Embryonic facial prominence (tissue), 1 donor: Measurements from ENCODE around the gene KRT78.
A peak's percentile ranks its signal among the peaks of the same experiment; 100 is the strongest.
"Not testable (repeated sequence)": the region's sequence is repeated elsewhere in the genome, so short reads cannot be mapped to it uniquely, and the experiment has no call there.

ENCODE experiments used
- DNase-seq: peaks from one replicate; pipeline ENCODE4 v3.0.0-alpha.2; 2016; ENCODE audit errors: extremely low spot score

KRT78 gene

DNA sequence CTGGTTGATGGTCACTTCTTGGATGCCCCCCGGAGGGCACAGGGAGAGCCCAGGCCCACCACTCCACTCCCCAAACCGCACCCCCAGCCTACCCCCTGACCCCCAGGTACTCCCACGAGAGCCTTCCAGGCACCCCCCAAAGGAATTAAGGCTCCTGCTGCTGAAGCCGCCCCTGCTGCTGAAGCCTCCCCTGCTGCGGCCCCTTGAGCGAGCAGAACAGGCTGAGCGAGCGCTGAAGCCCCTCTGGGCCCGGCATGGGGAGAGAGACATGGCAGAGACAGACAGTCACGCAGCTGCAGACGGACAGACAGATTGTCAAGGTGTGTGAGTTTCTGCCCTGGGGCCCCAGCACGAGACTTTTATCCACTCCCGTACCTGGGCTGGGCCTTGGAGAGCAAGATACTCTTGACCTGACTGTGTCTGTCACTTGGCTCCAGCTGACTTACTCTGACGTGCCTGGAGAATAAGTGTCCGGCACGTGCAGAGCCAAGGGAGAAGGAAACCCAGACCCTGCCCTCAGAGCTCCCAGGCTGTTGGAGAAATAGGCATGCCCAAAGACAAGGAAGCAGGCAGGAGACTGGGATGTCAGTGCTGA, at the start of gene KRT78:
TSS of gene KRT78 (minus strand) at position 334 of the 595 bp plus-strand sequence. CDS start at position 270, 64 bp downstream.
- DNase-seq: no peak

- DNase-seq: no peak
Observed at GRCh38 chr12:52896190-52897100, 47.7 kb upstream of the KRT78 start.

DNA sequence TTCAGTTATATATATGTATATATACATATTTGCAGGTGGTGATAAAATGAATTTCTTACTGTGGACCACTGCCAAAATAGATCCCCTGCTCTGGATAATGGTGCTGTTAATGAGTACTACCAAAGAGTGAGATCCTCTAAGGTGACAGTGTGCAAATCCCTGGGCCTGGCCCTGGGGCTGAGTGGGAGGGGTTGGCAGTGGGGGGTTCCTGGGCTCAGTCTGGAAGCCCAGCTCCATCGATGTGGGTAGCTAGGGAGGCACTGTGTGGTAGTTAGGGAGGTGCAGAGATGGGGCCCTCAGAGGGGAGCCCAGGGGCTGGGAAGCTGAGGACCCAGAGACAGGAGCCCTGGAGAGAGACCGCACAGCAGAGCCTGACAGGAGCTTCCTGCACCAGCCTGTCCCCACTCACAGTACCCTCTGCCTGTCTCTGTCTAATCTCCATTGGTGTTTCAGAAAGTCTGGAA, 47.0 kb upstream of the KRT78 start:
- DNase-seq: no peak

GRCh38 chr12:52892974-52893373, 44.2 kb upstream of the KRT78 start:
- DNase-seq: no peak

DNA sequence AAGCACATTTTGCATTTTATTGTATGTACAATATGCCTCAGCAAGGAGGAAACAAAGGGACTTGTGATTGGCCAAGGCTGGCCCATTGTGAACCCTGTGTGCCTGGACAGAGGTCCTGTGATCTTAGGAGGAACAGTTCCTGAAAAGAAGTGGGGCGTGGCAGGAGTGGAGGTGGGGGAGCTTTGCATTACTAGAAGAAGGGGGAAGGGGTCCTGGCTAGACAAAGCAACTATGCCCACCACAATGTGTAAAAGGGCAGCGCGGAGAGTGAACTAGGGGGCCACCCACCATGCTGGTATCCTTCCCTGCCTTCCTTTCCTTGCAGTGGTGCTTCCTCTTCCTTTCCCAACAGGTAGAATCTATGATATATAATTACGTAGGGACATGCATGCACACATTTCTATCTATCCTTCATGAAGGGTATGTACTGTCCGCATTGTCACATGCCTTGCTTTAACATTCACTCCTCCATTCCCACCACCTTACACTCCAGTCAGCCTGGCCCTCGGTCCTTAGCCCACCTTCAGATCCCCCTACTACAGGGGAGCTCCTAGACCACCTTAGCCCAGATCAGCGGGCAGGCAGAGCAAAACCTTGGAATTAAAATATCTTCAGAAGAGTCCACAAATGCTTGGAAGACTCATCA, 43.5 kb upstream of the KRT78 start:
- no peak for DNase-seq

- DNase-seq: no peak
Observed at GRCh38 chr12:52891044-52891443, 42.2 kb upstream of the KRT78 start.

DNA sequence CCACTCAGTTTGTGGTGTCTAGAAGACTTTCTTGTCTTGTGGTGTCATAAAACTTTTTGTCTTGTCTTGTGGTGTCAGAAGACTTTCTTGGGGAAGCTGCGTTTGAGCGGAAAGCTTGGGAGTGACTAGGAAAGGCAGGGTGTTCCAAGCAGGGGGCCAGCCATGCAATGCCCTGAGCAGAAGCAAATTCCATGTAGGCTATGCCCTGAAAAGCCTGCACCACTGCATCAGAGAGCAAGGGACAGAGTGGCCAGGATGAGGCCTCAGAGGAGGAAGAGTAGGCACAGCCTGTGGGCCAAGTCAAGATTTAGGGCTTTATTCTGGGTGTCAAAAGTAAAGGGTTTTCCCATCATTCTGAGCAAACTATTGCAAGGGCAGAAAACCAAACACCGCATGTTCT, 41.6 kb upstream of the KRT78 start:
- no peak for DNase-seq

- no peak for DNase-seq
Observed at GRCh38 chr12:52884526-52885293, 35.9 kb upstream of the KRT78 start.

DNA sequence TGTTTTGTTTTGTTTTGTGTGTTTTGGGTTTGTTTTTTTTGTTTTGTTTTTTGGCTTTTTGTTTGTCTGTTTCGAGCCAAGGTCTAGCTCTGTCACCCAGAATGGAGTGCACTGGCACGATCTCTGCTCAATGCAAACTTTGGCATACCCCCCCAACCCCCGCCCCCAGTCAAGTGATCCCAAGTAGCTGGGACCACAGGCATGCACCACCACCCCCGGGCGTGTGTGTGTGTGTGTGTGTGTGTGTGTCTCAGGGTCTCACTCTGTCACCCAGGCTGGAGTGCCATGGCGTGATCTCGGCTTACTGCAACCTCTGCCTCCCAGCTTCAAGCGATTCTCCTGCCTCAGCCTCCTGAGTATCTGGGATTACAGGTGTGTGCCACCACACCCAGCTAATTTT, 31.7 kb upstream of the KRT78 start:
- DNase-seq: not testable (repeated sequence)

- peak; percentile 75 for DNase-seq
Observed at GRCh38 chr12:52879394-52880351, 30.9 kb upstream of the KRT78 start.

DNA sequence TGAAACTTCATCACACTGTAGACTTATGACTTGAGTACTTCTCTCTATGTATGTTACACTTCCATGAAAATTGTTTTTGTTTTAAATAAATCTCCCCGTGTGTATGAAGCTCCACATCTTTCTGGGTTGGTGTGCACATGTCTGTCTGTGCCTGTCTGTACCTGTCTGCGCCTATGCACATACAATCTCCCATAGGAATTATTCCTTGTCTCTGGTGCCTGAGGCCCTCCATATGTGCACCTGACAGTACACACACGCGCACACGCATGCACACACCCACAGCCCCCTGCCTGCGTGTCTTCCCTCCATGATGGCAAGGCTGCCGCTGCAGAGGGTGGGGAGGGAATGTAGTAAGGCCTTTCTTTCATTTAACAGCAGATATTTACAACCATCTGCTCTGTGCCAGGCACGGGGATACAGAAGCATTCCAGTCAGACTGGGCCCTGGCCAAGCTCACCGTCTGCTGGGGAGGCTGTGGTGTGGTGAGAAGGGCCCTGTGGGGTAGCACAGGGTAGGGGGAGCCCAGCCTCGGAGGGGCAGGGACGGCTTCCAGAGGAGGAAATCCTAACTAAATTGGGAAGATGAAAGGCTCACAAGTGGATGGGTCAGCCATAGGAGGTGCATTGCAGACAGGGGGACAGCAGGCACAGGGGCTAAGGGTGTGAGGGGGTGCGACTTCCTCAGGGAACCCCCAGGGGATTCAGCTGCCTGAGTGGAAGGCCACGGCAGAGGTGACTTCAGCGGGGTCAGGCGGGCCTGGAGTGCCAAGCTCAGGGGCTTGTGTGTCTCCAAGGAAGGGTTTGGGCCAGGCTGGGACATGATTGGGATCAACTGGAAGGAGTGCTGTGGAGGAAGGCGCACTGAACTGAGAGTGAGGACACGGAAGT, 30.0 kb upstream of the KRT78 start:
- no peak for DNase-seq

DNA sequence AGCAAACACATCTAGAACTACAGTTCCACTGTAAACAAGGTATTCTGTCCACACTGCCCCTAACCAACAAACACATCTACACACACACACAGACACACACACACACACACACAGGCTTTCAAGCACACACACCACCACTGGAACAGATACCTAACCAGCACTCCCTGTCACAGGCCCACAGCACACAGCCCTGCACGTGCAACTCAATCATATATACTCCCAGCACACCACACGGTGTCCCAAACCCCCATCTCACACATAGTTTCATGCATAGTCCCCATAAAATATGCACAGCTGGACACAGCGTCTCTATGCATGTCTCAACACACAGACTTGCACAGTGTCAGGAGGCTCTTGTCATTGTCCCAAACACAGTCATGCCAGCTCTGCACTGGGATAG, 28.4 kb upstream of the KRT78 start:
- DNase-seq: no peak

DNA sequence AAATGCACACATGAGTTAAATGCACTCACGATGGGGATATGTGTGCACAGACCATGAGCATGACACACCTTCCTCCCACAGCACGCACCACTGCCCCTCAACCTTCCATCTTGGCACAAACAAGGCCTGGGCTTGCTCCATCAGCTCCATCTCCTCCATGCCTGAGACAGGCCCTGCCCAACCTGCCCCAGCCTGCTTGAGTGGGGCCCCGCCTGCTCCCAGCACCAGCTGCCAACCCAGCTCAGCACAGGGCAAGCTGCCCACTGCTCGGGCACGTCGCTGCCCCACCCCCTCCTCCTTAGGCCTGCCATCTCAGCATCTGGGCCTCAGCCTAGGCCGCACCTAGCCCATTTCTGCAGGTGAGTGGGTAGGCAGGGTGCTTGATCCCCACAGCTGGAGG, 27.6 kb upstream of the KRT78 start:
- no peak for DNase-seq

DNA sequence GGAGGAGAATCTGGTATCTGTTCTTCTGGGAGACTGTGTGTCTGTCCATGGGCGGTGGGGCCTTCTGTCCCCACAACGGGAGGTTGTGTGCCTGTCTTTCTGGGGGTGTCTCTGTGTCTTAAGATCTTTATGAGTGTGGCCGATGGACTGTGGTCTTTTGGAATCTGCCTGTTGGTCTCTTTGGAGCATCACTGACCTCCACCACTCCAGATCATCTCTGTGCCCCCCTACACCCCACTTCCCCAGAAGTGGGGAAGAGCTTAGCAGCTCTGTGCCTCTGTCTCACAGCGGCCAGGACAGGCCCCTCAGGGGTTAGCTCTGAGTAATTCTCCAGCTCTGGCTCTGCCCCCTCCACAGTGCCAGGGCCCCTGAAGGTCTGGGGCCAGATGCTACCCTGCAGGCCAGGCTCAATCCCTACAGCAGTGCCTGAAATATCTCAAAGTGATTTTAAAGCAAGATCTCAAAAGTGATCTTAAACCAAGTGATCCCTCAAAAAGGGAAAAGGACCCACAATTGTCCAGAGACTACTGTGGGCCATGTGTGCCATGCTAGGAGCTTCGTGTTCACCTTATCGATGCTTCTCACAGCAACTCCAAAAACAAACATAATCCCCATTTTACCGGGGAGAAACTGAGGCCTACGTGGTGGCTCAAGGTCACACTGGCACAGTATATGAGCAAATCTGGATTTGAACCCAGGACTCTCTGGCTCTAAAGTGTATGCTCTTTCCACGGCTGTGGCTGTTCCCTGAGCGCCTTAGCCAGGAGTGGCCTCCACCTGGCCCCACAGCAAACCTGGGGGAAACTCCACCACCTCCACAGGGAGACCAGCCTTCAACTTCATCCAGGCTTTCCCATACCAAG, 26.0 kb upstream of the KRT78 start:
- no peak for DNase-seq

DNA sequence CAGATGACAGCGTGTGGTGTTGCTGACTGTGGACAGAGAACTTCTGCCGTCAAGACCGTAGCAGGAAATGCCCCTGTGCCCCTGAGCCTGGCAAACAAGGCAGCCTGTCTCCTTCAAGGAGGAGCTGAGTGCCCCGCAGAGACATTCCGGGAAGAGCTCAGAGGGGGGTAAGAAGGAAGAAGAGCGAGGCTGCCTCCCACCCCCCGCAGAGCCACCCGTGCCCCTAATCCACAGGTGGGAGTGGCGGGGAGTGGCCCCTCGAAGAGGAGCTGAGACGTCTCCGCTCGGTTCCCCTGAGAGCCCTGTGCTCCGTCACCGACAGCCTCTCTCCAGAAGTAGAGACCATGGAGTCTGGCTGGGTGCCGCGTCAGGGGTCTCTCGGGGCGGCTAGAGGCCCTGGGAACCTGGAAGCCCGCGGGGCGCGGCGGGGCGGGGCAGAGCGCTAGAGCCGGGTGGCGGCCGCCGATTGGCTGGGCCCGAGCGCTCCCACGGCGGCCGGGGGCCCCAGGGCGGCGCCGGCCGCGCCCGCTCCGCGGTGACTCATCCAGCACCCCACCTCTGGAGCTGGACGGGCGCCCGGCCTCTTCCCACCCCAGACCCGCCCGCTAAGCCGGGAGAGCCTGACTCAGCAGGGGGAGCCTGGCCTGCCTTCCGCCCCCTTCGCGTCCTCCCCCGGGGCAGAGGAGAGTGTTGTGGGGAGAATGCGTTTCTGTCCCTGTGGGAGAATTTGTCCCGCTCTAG, 25.2 kb upstream of the KRT78 start:
- no peak for DNase-seq

GRCh38 chr12:52873513-52873831, 24.7 kb upstream of the KRT78 start:
- no peak for DNase-seq

DNA sequence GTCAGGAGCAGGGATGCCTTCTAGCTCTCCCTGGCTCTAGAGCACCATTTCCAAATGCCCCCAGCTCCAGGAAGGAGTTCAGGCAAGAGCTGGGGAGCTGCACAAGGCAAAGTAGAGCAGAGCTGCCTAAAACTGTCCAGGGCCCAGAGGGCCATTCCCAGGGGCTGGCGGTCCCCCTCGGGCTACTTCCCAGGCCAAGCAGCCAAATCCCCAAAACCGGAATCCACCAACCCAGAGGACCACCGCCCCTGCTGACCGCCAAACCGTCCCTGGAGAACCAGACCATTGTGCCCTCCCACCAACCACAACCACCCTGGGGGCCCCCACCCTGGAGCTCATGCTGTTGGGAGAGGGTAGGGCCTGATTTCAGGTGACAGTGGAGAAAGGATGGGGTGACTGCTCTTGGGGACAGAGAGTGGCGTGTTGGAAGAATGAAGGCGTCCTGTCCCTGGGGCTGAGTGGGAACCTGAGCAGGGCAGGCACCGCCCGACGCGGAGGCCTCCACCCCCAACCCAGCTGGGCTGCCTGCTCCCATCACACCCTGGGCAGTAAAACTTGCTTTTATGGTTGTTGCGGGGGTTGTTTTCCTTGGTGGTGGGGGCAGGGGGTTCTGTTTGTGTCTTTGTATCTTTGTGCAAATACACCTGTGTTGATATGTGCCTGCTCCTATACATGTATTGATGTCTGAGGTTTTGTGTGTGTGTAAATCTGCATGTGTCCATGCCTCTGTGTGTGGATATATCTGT, 24.0 kb upstream of the KRT78 start:
- DNase-seq: no peak
